GM21526 (cell line): ENCODE measurements around the gene REST.
"Not testable (repeated sequence)": the region's sequence is repeated elsewhere in the genome, so short reads cannot be mapped to it uniquely, and the experiment has no call there.

Experiments
- ATAC-seq: cut with Tn5 transposase; IDR thresholded peaks from one replicate; pipeline ENCODE4 v1.9.1; 2021; ENCODE audit warnings: moderate library complexity; ENCODE audit not compliant: unreplicated experiment, low FRiP score

The REST gene

GRCh38 chr4:56908206-56909085 lies 746 bp downstream of the REST start:
- ATAC-seq = peak; percentile 67

GRCh38 chr4:56909086-56909894 lies 1.6 kb downstream of the REST start:
- ATAC-seq = peak; percentile 37

GRCh38 chr4:56910172-56910967 lies 2.7 kb downstream of the REST start:
- ATAC-seq = no peak

- no peak for ATAC-seq
Measured at GRCh38 chr4:56914336-56914735, 6.6 kb downstream of the REST start.

- ATAC-seq = not testable (repeated sequence)
Measured at GRCh38 chr4:56914977-56915376, 7.3 kb downstream of the REST start.

GRCh38 chr4:56927196-56927595 lies 19.5 kb downstream of the REST start:
- no peak for ATAC-seq

- ATAC-seq = no peak
Measured at GRCh38 chr4:56930638-56931037, 22.9 kb downstream of the REST start.

GRCh38 chr4:56931924-56932323 lies 24.2 kb downstream of the REST start:
- ATAC-seq = no peak

GRCh38 chr4:56937262-56937661 lies 29.6 kb downstream of the REST start:
- ATAC-seq = no peak

GRCh38 chr4:56939826-56940225 lies 32.1 kb downstream of the REST start:
- not testable (repeated sequence) for ATAC-seq

- no peak for ATAC-seq
Measured at GRCh38 chr4:56940403-56940802, 32.7 kb downstream of the REST start.

- ATAC-seq = no peak
Measured at GRCh38 chr4:56940971-56941370, 33.3 kb downstream of the REST start.

GRCh38 chr4:56941403-56941802 lies 33.7 kb downstream of the REST start:
- no peak for ATAC-seq

- no peak for ATAC-seq
Measured at GRCh38 chr4:56953680-56954520, 46.2 kb downstream of the REST start.

- no peak for ATAC-seq
Measured at GRCh38 chr4:56958111-56958517, 50.4 kb downstream of the REST start.

GRCh38 chr4:56959100-56959499 lies 51.4 kb downstream of the REST start:
- ATAC-seq = no peak

GRCh38 chr4:56961107-56961500 lies 53.4 kb downstream of the REST start:
- ATAC-seq = no peak

- ATAC-seq = no peak
Measured at GRCh38 chr4:56971383-56971782, 63.7 kb downstream of the REST start.

- no peak for ATAC-seq
Measured at GRCh38 chr4:56972389-56972788, 64.7 kb downstream of the REST start.

GRCh38 chr4:56972809-56973208 lies 65.1 kb downstream of the REST start:
- no peak for ATAC-seq
